Spinal cord (tissue), 10 donors: ENCODE measurements around the gene C4orf46. TPM values are rescaled to one million over a fixed set of nuclear protein-coding genes. Genes with fewer than 3 reads are reported as not detected.
"Not testable (repeated sequence)": the region's sequence is repeated elsewhere in the genome, so short reads cannot be mapped to it uniquely, and the experiment has no call there.

Experiments
- DNase-seq, 6 donors: peaks; one replicate each; pipeline versions ENCODE4 v3.0.0 to v3.0.0-alpha.2; 2013 to 2015; ENCODE audit warnings: low spot score in 6 of 6, low read depth in 4 of 6
- H3K27ac ChIP-seq: one replicate; pipeline ENCODE4 v1.5.1; 2013; ENCODE audit warnings: low read depth, low read length, control low read depth
- H3K27me3 ChIP-seq: one replicate; pipeline ENCODE4 v1.6.1; 2013; ENCODE audit warnings: low read length; ENCODE audit not compliant: control insufficient read depth, insufficient read depth
- H3K36me3 ChIP-seq: one replicate; pipeline ENCODE4 v1.6.1; 2013; ENCODE audit warnings: low read length; ENCODE audit not compliant: control insufficient read depth, insufficient read depth
- H3K4me1 ChIP-seq: one replicate; pipeline ENCODE4 v1.6.1; 2013; ENCODE audit warnings: low read length; ENCODE audit not compliant: control insufficient read depth, insufficient read depth
- H3K4me3 ChIP-seq: one replicate; pipeline ENCODE4 v1.5.1; 2013; ENCODE audit warnings: low read depth, low read length, control low read depth
- H3K9me3 ChIP-seq: one replicate; pipeline ENCODE4 v1.6.1; 2013; ENCODE audit warnings: low read length; ENCODE audit not compliant: control insufficient read depth, insufficient read depth
- WGBS: methylation state at CpG from one replicate; pipeline ENCODE4 v1.1.5; 2013; ENCODE audit warnings: missing lambda C conversion rate; ENCODE audit not compliant: insufficient coverage; 5-methylcytosine and 5-hydroxymethylcytosine counted together
- polyA plus RNA-seq, 2 donors: library from polyadenylated mRNA; unstranded; fragments of 120-200 nt; gene quantifications; one replicate each; pipeline ENCODE4 v1.2.1, GENCODE V29; 2013; ENCODE audit not compliant: insufficient read length in 2 of 2
- total RNA-seq, 2 donors: library from RNA; depleted of rRNA in 1 of 2; stranded (reverse); fragments of 120-200 nt in 1 of 2; fragments of >200 nt in 1 of 2; gene quantifications; one replicate each; pipeline versions ENCODE4 v1.2.3 to v1.2.4, GENCODE V29; 2013 to 2014
- donor health status: healthy.

The C4orf46 gene
- total and polyA plus RNA-seq, 4 donors = 7.0 to 23.5 (median 10.4) TPM

GRCh38 chr4:158676076-158676475 is 4.4 kb upstream of the C4orf46 start:
- Histone ChIP-seq H3K9me3 (no peaks in the 10 kb centered on the region), H3K4me3 (no peak overlapping the region), H3K27me3 (no peaks in the 10 kb centered on the region), H3K36me3 (no peaks in the 10 kb centered on the region), H3K4me1 (peaks cover 13% of the 10 kb centered on the region), H3K27ac (no peak overlapping the region)
- 100% methylated on average over 3 of the region's 5 CpGs for WGBS
- no peak for DNase-seq

- peaks cover 16% of the 10 kb centered on the region for H3K4me1 ChIP-seq
- H3K36me3 ChIP-seq = no peaks in the 10 kb centered on the region
- no CpG with 5 or more reads among the region's 3 CpGs for WGBS
- H3K27ac ChIP-seq = no peak overlapping the region
- H3K9me3 ChIP-seq = no peaks in the 10 kb centered on the region
- no peaks in the 10 kb centered on the region for H3K27me3 ChIP-seq
- DNase-seq = no peak
- no peak overlapping the region for H3K4me3 ChIP-seq
These were observed 1.9 kb upstream of the C4orf46 start for GRCh38 chr4:158673633-158674032.

- Histone ChIP-seq H3K27me3 (no peaks in the 10 kb centered on the region), H3K4me3 (peak within 1 kb of the TSS; percentile 99), H3K4me1 (peaks cover 16% of the 10 kb centered on the region), H3K9me3 (no peaks in the 10 kb centered on the region), H3K27ac (peak within 1 kb of the TSS; percentile 98), H3K36me3 (no peaks in the 10 kb centered on the region)
- 0% methylated on average over 53 of the region's 60 CpGs for WGBS
- DNase-seq = peak; percentile 97 to 100 (median 99)
These were observed 474 bp upstream of the C4orf46 start, which contains the start of gene ETFDH for GRCh38 chr4:158671915-158672806. TSS of gene ETFDH (plus strand) at chr4:158672296. CDS start at chr4:158672457, 161 bp downstream.

GRCh38 chr4:158670975-158671664 is 567 bp downstream of the C4orf46 start:
- WGBS = 0% methylated on average over 29 of the region's 35 CpGs
- no peaks in the 10 kb centered on the region for H3K36me3 ChIP-seq

GRCh38 chr4:158669310-158669709 is 2.4 kb downstream of the C4orf46 start:
- no peak for DNase-seq
- no CpG with 5 or more reads among the region's 7 CpGs for WGBS
- Histone ChIP-seq H3K9me3 (no peaks in the 10 kb centered on the region), H3K4me1 (peaks cover 16% of the 10 kb centered on the region), H3K4me3 (no peak overlapping the region), H3K36me3 (peaks cover 5% of the 10 kb centered on the region), H3K27ac (no peak overlapping the region), H3K27me3 (no peaks in the 10 kb centered on the region)

More at GRCh38 chr4:158670975-158671664, 567 bp downstream of the C4orf46 start:
- Histone ChIP-seq H3K9me3 (no peaks in the 10 kb centered on the region), H3K27ac (peak overlapping the region; percentile 98), H3K27me3 (no peaks in the 10 kb centered on the region), H3K4me3 (peak overlapping the region; percentile 99), H3K4me1 (peaks cover 16% of the 10 kb centered on the region)
- peak; percentile 50 to 87 (median 59) for DNase-seq

- no peak overlapping the region for H3K4me3 ChIP-seq
- no peaks in the 10 kb centered on the region for H3K27me3 ChIP-seq
- no peak for DNase-seq
- H3K9me3 ChIP-seq = no peaks in the 10 kb centered on the region
- H3K4me1 ChIP-seq = peaks cover 11% of the 10 kb centered on the region
- peaks cover 5% of the 10 kb centered on the region for H3K36me3 ChIP-seq
- no CpG with 5 or more reads among the region's 3 CpGs for WGBS
- no peak overlapping the region for H3K27ac ChIP-seq
These were observed 4.0 kb downstream of the C4orf46 start for GRCh38 chr4:158667651-158668198.

GRCh38 chr4:158666892-158667291 is 4.8 kb downstream of the C4orf46 start:
- no peak overlapping the region for H3K27ac ChIP-seq
- WGBS = no CpG with 5 or more reads among the region's 2 CpGs
- H3K27me3 ChIP-seq = no peaks in the 10 kb centered on the region
- peaks cover 5% of the 10 kb centered on the region for H3K36me3 ChIP-seq
- peaks cover 7% of the 10 kb centered on the region for H3K4me1 ChIP-seq
- no peak overlapping the region for H3K4me3 ChIP-seq
- H3K9me3 ChIP-seq = no peaks in the 10 kb centered on the region
- DNase-seq = no peak

- no peaks in the 10 kb centered on the region for H3K9me3 ChIP-seq
- 98% methylated on average over 18 of the region's 18 CpGs for WGBS
- H3K27me3 ChIP-seq = no peaks in the 10 kb centered on the region
- DNase-seq = no peak
- no peaks in the 10 kb centered on the region for H3K4me1 ChIP-seq
- H3K27ac ChIP-seq = no peak overlapping the region
- H3K36me3 ChIP-seq = peaks cover 5% of the 10 kb centered on the region
- H3K4me3 ChIP-seq = no peak overlapping the region
These were observed 6.9 kb downstream of the C4orf46 start for GRCh38 chr4:158664806-158665205.

- H3K27me3 ChIP-seq = not testable (repeated sequence)
- 100% methylated on average over 3 of the region's 8 CpGs for WGBS
These were observed 7.7 kb downstream of the C4orf46 start for GRCh38 chr4:158663707-158664625.

More at GRCh38 chr4:158663707-158664625, 7.7 kb downstream of the C4orf46 start:
- H3K4me1 ChIP-seq, H3K27ac ChIP-seq, H3K36me3 ChIP-seq, H3K4me3 ChIP-seq, DNase-seq, H3K9me3 ChIP-seq: not testable (repeated sequence)
